Measurements from ENCODE around the gene DYNC2I2.

- TF ChIP-seq POLR2A (IDR thresholded peaks at IDR 0.05; ENCODE audit: low read length) (no peak), GATA1 (IDR thresholded peaks at IDR 0.05; ENCODE audit: low read depth, low read length) (no peak)
These were observed 63.6 kb downstream of the DYNC2I2 start for GRCh38 chr9:128593039-128593438.
